ENCODE data around the gene CTU1. TPM values are rescaled to one million over a fixed set of nuclear protein-coding genes. Genes with fewer than 3 reads are reported as not detected.

Gene CTU1
- total RNA-seq, 3 donors from 2014 or later (not counting 1 experiment from before 2014, with no cell fraction given): 2.5 to 6.5 (median 3.8) TPM

GRCh38 chr19:51120160-51120559 lies 12.0 kb upstream of the CTU1 start:
- Histone ChIP-seq H3K27me3 (ENCODE audit: control insufficient read depth, insufficient read depth, low read length) (no peaks in the 10 kb centered on the region), H3K9me3 (ENCODE audit: control insufficient read depth, insufficient read depth, low read length) (no peaks in the 10 kb centered on the region), H3K27ac (ENCODE audit: low read length) (no peak overlapping the region), H3K4me3 (ENCODE audit: low read length) (no peak overlapping the region), H3K36me3 (ENCODE audit: control insufficient read depth, insufficient read depth, low read length) (no peaks in the 10 kb centered on the region), H3K4me1 (ENCODE audit: control insufficient read depth, insufficient read depth, low read length) (peaks cover 82% of the 10 kb centered on the region)
- Mint-ChIP-seq H3K36me3 (no peaks in the 10 kb centered on the region), H3K4me1 (peaks cover 76 to 77% of the 10 kb centered on the region in 2 donors), H3K9me3 (no peaks in the 10 kb centered on the region), H3K27me3 (ENCODE audit: low read depth in 2 of 2) (no peaks in the 10 kb centered on the region), H3K4me3 (no peak overlapping the region), H3K27ac (peak overlapping the region; percentile 35 to 60)
- DNase-seq: no peak
- intact Hi-C loops (cut with micrococcal nuclease): loop anchor here (5.0 kb wide), 1 partner anchor 47 kb away; no protein-coding TSS in a partner anchor
- no peak for ATAC-seq
- no peak for TF ChIP-seq CTCF (IDR thresholded peaks at IDR 0.05)
- WGBS (ENCODE audit: insufficient coverage): 90% methylated on average over 6 of the region's 6 CpGs

GRCh38 chr19:51119611-51120010 lies 11.4 kb upstream of the CTU1 start:
- Mint-ChIP-seq H3K27me3 (ENCODE audit: low read depth in 2 of 2) (no peaks in the 10 kb centered on the region), H3K36me3 (no peaks in the 10 kb centered on the region), H3K9me3 (no peaks in the 10 kb centered on the region), H3K4me1 (peaks cover 71 to 72% of the 10 kb centered on the region in 2 donors), H3K27ac (peak overlapping the region; percentile 35 to 60), H3K4me3 (no peak overlapping the region)
- H3K36me3 ChIP-seq (ENCODE audit: control insufficient read depth, insufficient read depth, low read length): no peaks in the 10 kb centered on the region
- ATAC-seq (no peak), DNase-seq (no peak)
- H3K4me3 ChIP-seq (ENCODE audit: low read length): no peak overlapping the region
- H3K4me1 ChIP-seq (ENCODE audit: control insufficient read depth, insufficient read depth, low read length): peaks cover 82% of the 10 kb centered on the region
- no peak overlapping the region for H3K27ac ChIP-seq (ENCODE audit: low read length)
- H3K9me3 ChIP-seq (ENCODE audit: control insufficient read depth, insufficient read depth, low read length): no peaks in the 10 kb centered on the region
- no peak for TF ChIP-seq CTCF (IDR thresholded peaks at IDR 0.05)
- intact Hi-C loops (cut with micrococcal nuclease): loop anchor here (5.0 kb wide), 1 partner anchor 48 kb away; no protein-coding TSS in a partner anchor
- H3K27me3 ChIP-seq (ENCODE audit: control insufficient read depth, insufficient read depth, low read length): no peaks in the 10 kb centered on the region
- WGBS (ENCODE audit: insufficient coverage): 67% methylated on average over 6 of the region's 6 CpGs

GRCh38 chr19:51119101-51119500 lies 10.9 kb upstream of the CTU1 start:
- Mint-ChIP-seq H3K4me3 (no peak overlapping the region), H3K27ac (peak overlapping the region; percentile 41 to 50), H3K27me3 (ENCODE audit: low read depth in 2 of 2) (no peaks in the 10 kb centered on the region), H3K4me1 (peaks cover 66 to 67% of the 10 kb centered on the region in 2 donors), H3K36me3 (no peaks in the 10 kb centered on the region), H3K9me3 (no peaks in the 10 kb centered on the region)
- no peak for TF ChIP-seq CTCF (IDR thresholded peaks at IDR 0.05)
- Histone ChIP-seq H3K4me3 (ENCODE audit: low read length) (no peak overlapping the region), H3K4me1 (ENCODE audit: control insufficient read depth, insufficient read depth, low read length) (peaks cover 82% of the 10 kb centered on the region), H3K27me3 (ENCODE audit: control insufficient read depth, insufficient read depth, low read length) (no peaks in the 10 kb centered on the region), H3K36me3 (ENCODE audit: control insufficient read depth, insufficient read depth, low read length) (no peaks in the 10 kb centered on the region), H3K9me3 (ENCODE audit: control insufficient read depth, insufficient read depth, low read length) (no peaks in the 10 kb centered on the region), H3K27ac (ENCODE audit: low read length) (no peak overlapping the region)
- WGBS (ENCODE audit: insufficient coverage): 70% methylated on average over 4 of the region's 4 CpGs
- intact Hi-C loops (cut with micrococcal nuclease): no loop called here
- ATAC-seq: no peak
- DNase-seq: no peak

- peak overlapping the region; percentile 76 to 79 for H3K27ac Mint-ChIP-seq
- intact Hi-C loops (cut with micrococcal nuclease): no loop called here
- H3K9me3 Mint-ChIP-seq: no peaks in the 10 kb centered on the region
- H3K4me1 Mint-ChIP-seq: peaks cover 43 to 44% of the 10 kb centered on the region in 2 donors
- no peaks in the 10 kb centered on the region for H3K9me3 ChIP-seq (ENCODE audit: control insufficient read depth, insufficient read depth, low read length)
- DNase-seq (peak in 1 of 2 donors; percentile 58), ATAC-seq (peak in 2 of 3 donors; percentile 70 to 86)
- no peak for TF ChIP-seq CTCF (IDR thresholded peaks at IDR 0.05)
- H3K4me3 ChIP-seq (ENCODE audit: low read length): no peak overlapping the region
- peak overlapping the region; percentile 58 for H3K4me3 Mint-ChIP-seq
- H3K27ac ChIP-seq (ENCODE audit: low read length): peak overlapping the region; percentile 31
- no peaks in the 10 kb centered on the region for H3K27me3 Mint-ChIP-seq (ENCODE audit: low read depth in 2 of 2)
- H3K27me3 ChIP-seq (ENCODE audit: control insufficient read depth, insufficient read depth, low read length): no peaks in the 10 kb centered on the region
- peaks cover 68% of the 10 kb centered on the region for H3K4me1 ChIP-seq (ENCODE audit: control insufficient read depth, insufficient read depth, low read length)
- H3K36me3 Mint-ChIP-seq: no peaks in the 10 kb centered on the region
- H3K36me3 ChIP-seq (ENCODE audit: control insufficient read depth, insufficient read depth, low read length): no peaks in the 10 kb centered on the region
- WGBS (ENCODE audit: insufficient coverage): 67% methylated on average over 5 of the region's 6 CpGs
These were observed 8.6 kb upstream of the CTU1 start for GRCh38 chr19:51116736-51117286.

Data from natural killer cell (primary cell).